GM20431 (cell line): ENCODE measurements around the gene SLC29A2.
"Not testable (repeated sequence)": the region's sequence is repeated elsewhere in the genome, so short reads cannot be mapped to it uniquely, and the experiment has no call there.

ENCODE experiments used
- in situ Hi-C: fragments of 300-500 bp; cut with MseI, MboI; formaldehyde crosslinking; loops from one replicate; pipeline ENCODE4 v1.15.0; 2020; ENCODE audit warnings: low sequenced_read_pairs; ENCODE audit not compliant: unreplicated experiment

The SLC29A2 gene

DNA sequence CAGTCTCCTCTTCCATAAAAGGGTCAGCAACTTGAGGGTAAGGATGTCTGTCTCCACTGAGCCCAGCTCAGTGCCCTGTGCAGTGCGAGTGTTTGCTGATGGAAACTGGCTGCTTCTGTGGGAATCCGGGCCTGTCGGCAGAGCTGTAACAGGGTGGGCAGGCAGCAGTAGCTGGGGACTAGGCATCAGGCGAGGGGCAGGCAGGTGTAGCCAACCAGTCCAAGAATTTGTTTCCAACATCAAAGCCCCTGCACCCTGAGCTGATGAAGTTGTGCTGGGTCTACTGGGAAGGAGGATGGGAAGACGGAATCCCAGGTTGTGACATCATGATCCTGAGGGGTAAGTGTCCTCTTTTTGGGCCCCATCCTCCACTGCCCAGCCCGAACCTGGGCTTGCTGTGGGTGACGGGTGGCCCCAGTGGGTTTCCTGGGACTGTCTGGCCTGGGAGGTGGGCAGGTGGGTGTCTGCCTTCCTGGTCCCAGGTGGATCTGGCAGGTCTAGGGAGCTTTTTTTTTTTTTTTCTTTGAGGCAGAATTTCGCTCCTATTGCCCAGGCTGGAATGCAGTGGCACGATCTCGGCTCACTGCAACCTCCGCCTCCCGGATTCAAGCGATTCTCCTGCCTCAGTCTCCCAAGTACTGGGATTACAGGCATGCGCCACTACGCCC is 11.0 kb downstream of the SLC29A2 start:
- in situ Hi-C loops: no loop called here

GRCh38 chr11:66359662-66360087 is 11.9 kb downstream of the SLC29A2 start:
- in situ Hi-C loops: no loop called here

DNA sequence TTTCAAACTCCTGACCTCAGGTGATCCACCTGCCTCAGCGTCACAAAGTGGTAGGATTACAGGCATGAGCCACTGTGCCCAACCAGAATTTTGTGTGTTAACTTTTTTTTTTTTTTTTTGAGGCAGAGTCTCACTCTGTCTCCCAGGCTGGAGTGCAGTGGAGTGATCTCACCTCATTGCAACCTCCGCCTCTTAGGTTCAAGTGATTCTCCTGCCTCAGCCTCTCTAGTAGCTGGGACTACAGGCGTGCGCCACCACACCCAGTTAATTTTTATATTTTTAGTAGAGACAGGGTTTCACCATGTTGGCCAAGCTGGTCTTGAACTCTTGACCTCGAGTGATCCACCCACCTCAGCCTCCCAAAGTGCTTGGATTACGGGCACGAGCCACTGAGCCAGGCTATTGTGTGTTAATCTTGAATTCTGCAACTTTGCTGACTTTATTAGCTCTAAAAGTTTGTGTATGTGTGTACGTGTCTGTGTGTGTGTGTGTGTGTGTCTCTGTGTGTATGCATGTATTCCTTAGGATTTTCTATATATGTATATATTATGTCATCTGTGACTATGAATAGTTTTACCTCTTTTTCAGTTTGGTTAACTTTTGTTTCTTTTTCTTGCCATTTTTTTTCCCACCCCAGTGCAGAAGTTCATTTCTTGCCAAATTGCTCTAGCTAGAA is 20.9 kb downstream of the SLC29A2 start:
- in situ Hi-C loops: not testable (repeated sequence)

GRCh38 chr11:66349084-66349386 is 22.5 kb downstream of the SLC29A2 start:
- in situ Hi-C loops: no loop called here

- in situ Hi-C loops: no loop called here
Measured at GRCh38 chr11:66347425-66348276, 23.9 kb downstream of the SLC29A2 start, which contains the start of gene B4GAT1. Gene B4GAT1 (minus strand): TSS chr11:66347629. CDS start chr11:66347545, 84 bp downstream.

DNA sequence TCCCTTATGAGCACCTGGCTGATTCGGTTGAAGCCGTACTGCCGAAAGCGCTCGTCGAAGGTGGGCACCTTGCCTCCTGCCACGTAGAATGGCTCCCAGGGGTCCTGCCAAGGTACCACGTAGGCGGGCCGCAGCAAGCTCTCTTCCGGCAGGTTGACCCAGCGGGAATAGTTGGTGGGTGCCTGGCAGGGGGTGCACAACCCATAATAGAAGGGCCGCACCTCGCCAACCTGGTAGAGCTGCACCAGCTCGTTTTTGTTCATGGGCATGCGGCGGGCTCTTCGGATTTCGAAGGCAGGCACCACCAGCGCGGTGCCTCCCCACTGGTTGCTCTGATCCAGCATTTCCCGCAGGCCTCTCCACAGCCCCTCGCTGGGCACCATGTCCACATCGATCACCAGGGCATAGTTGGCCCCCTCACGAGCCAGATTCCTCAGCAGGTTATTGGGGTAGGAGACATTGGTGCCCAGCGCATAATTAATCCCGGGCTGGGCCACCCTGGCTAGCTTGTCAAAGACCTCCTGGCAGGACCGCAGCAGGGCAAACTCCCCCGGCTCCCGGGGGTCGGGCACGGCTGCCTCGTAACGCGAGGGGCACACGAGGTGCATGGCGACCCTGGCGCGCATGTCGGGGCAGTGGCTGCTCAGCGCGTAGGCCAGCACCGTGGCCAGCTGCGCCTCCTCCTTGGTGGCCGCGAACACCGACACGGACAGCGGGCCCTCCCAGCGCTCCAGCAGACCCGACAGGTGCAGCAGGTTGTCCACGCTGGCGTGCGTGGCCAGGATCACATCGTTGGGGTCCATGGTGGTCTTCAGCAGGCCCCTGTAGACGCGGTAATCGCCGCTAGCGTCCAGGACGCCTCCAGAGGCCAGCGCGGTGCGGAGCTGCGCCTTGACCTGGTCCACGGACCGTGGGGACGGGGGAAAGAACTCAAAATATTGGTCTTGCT is 24.8 kb downstream of the SLC29A2 start:
- in situ Hi-C loops: no loop called here

GRCh38 chr11:66345316-66345649 is 26.3 kb downstream of the SLC29A2 start:
- in situ Hi-C loops: no loop called here

GRCh38 chr11:66344550-66345315 is 26.8 kb downstream of the SLC29A2 start, which contains the start of gene BRMS1:
Gene BRMS1 (minus strand): TSS chr11:66345104. CDS start chr11:66342234, 2,870 bp downstream.
- in situ Hi-C loops: no loop called here

DNA sequence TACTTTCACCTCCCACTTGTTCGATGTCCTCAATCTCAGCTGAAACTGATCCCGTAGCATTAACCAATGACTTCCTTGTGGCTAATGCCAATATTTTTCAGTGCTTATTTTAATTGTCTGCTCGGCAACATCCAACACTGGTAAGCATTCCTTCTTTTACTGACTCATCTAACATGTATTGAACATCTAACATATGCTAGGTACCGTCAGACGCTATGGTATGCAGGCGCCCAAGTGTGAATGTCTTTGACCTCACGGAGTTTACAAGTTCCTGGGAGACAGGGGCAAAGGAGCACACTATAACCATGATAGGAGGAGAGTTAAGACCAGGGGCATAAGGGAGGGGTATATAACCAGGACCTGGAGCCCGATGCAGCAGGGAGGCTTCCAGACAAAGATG is 28.4 kb downstream of the SLC29A2 start:
- in situ Hi-C loops: no loop called here

DNA sequence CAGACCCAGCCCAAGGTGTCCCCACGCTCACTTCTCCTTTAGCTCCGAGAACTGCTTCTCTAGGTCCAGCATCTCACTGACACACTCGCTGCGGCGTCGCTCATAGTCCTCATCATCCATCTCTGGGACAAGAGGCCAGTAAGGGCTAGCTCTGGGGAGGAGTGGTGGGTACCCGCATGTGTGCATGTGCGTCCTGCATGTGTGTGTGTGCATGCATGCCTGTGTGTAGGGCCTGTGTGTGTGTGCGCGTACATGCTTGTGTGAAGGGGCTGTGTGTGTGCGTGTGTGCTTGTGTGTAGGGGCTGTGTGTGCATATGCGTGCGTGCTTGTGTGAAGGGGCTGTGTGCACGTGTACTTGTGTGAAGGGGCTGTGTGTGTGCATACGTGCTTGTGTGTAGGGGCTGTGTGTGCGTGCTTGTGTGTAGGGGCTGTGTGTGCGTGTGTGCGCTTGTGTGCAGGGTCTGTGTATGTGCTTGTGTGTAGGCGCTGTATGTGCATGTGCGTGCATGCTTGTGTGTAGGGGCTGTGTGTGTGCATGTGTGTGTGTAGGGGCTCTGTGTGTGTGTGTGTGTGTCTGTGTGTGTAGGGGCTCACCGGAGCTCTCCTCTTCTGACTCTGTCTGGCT is 29.9 kb downstream of the SLC29A2 start:
- in situ Hi-C loops: no loop called here

- in situ Hi-C loops: no loop called here
Measured at GRCh38 chr11:66340596-66341501, 30.7 kb downstream of the SLC29A2 start.

DNA sequence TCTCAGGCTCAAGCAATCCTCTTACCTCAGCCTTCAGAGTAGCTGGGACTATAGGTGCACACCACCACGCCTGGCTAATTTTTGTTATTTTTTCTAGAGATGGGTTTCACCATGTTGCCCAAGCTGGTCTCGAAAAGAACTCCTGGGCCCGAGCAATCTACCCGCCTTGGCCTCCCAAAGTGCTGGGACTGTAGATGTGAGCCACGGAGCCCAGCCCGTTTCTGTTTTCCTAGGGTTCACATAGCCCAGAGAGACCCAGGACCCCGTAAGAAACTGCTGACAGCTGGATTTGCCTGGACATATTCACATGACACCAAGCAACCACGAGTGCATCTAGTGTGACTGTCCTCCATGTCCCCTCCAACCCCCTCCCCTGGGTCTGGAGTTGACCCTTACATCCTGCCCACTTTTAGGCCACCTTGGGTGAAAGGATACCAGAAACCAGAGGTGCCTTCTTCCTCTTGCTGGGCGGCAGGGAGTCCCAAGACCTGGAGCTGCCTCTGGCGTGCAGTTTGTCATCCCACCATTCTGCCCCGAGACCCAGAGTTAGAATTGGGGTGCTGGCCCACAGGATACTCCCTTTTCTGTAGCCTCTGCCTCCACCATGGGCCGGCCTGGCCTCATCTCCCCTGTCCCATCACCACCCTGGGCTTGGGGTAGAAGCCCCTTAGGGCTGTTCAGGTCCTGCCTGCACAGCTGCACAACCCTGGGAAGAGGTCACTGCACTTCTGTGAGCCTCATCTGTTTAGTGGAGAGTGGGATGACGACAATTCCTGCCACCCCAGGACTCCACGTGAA is 31.7 kb downstream of the SLC29A2 start:
- in situ Hi-C loops: no loop called here

DNA sequence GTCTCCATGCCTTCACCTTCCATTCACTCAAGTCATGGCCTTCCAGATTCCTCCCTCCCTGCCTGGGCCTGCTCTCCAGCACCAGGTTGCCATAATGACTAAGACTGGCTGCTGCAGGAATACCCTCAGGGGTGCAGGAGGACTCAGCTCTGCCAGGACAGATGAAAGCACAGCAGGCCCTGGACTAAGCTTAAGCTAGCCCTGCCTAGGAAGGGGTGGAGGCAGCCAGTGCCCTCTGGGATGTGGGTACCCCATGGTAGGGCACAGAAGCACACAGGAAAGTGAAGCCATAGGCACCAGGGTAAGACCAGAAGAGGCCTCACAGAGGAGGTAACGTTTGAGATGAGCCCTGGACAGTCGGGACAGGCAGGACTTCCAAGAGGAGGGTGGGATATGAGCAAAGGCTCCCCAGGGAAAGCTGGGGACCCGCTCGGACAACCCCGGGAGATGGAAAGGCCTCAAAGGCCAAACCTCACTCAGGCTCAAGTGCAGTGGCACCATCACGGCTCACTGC is 32.3 kb downstream of the SLC29A2 start:
- in situ Hi-C loops: no loop called here

- in situ Hi-C loops: no loop called here
Measured at GRCh38 chr11:66338276-66339161, 33.0 kb downstream of the SLC29A2 start.

- in situ Hi-C loops: no loop called here
Measured at GRCh38 chr11:66337103-66337899, 34.3 kb downstream of the SLC29A2 start.
